Neural cell (in vitro differentiated cells): ENCODE measurements around the gene RFC2. TPM values are rescaled to one million over a fixed set of nuclear protein-coding genes. Genes with fewer than 3 reads are reported as not detected.

Experiments
- H2AFZ ChIP-seq: fragments of 200-600, 300-800 bp; sonication (generic), shearing (Covaris generic); 2 replicates; pipeline ENCODE4 v1.6.0; 2014; ENCODE audit warnings: low read depth, mild to moderate bottlenecking, antibody characterized with exemption, low read length, moderate library complexity
- H3F3A ChIP-seq: fragments of 200-600 bp; shearing (Covaris generic); 2 replicates; pipeline ENCODE4 v1.6.1; 2016; ENCODE audit warnings: mild to moderate bottlenecking, moderate library complexity, mixed read lengths, antibody characterized with exemption, low read length; ENCODE audit not compliant: insufficient read depth, poor library complexity, severe bottlenecking
- H3K27ac ChIP-seq: fragments of 200-600, 300-800 bp; sonication (generic), shearing (Covaris generic); 2 replicates; pipeline ENCODE4 v1.5.1; 2014; ENCODE audit warnings: mild to moderate bottlenecking, low read length, moderate library complexity
- H3K27me3 ChIP-seq: fragments of 300-800, 200-600 bp; sonication (generic), shearing (Covaris generic); 2 replicates; pipeline ENCODE4 v1.6.0; 2014; ENCODE audit warnings: mild to moderate bottlenecking, low read depth, low read length, moderate library complexity; ENCODE audit not compliant: insufficient read depth
- H3K36me3 ChIP-seq: fragments of 300-800, 200-600 bp; sonication (generic), shearing (Covaris generic); 2 replicates; pipeline ENCODE4 v1.5.1; 2014; ENCODE audit warnings: mild to moderate bottlenecking, antibody characterized with exemption, low read length, moderate library complexity; ENCODE audit not compliant: insufficient read depth
- H3K4me2 ChIP-seq: fragments of 300-800, 200-600 bp; sonication (generic), shearing (Covaris generic); 2 replicates; pipeline ENCODE4 v1.6.0; 2014; ENCODE audit warnings: mild to moderate bottlenecking, low read length
- H3K4me3 ChIP-seq: fragments of 300-800, 200-600 bp; sonication (generic), shearing (Covaris generic); 2 replicates; pipeline ENCODE4 v1.5.1; 2014; ENCODE audit warnings: mild to moderate bottlenecking, low read length, moderate library complexity
- H3K79me2 ChIP-seq: fragments of 200-600 bp; shearing (Covaris generic); replicated peaks from 2 replicates; pipeline ENCODE4 v1.6.0; 2014; ENCODE audit warnings: mild to moderate bottlenecking, low read length, moderate library complexity; ENCODE audit not compliant: insufficient read depth
- H3K9ac ChIP-seq: fragments of 300-800, 200-600 bp; sonication (generic), shearing (Covaris generic); 2 replicates; pipeline ENCODE4 v1.6.1; 2016; ENCODE audit warnings: mild to moderate bottlenecking, low read length, mixed read lengths
- H3K9me2 ChIP-seq: fragments of 200-600 bp; shearing (Covaris generic); 2 replicates; pipeline ENCODE4 v1.6.1; 2016; ENCODE audit warnings: mild to moderate bottlenecking, low read length, mixed read lengths; ENCODE audit not compliant: insufficient read depth
- H3K9me3 ChIP-seq: fragments of 200-600, 300-800 bp; sonication (generic), shearing (Covaris generic); 2 replicates; pipeline ENCODE4 v1.6.1; 2016; ENCODE audit warnings: mild to moderate bottlenecking, mixed run types, low read length, moderate library complexity, mixed read lengths
- H4K20me1 ChIP-seq: fragments of 200-600 bp; shearing (Covaris generic); 2 replicates; pipeline ENCODE4 v1.6.1; 2016; ENCODE audit warnings: mild to moderate bottlenecking, mixed run types; ENCODE audit not compliant: insufficient read depth
- CTCF ChIP-seq: fragments of 450-650 bp; IDR thresholded peaks from 2 replicates; pipeline ENCODE4 v1.5.1; 2014; ENCODE audit warnings: antibody characterized with exemption, mild to moderate bottlenecking, moderate library complexity; ENCODE audit not compliant: poor library complexity, severe bottlenecking
- EP300 ChIP-seq: fragments of 450-650 bp; conservative IDR thresholded peaks from 2 replicates; pipeline ENCODE4 v1.6.1; 2014; ENCODE audit warnings: antibody characterized with exemption, mild to moderate bottlenecking, moderate library complexity; ENCODE audit not compliant: poor library complexity, severe bottlenecking
- EZH2 ChIP-seq: fragments of 200-600, 300-800 bp; shearing (Covaris generic), sonication (generic); IDR thresholded peaks from 2 replicates; pipeline ENCODE4 v1.6.1; 2014; ENCODE audit warnings: antibody characterized with exemption, low read length, borderline replicate concordance, mild to moderate bottlenecking; ENCODE audit not compliant: insufficient read depth, poor library complexity, severe bottlenecking
- MXI1 ChIP-seq: fragments of 450-650 bp; conservative IDR thresholded peaks from 2 replicates; pipeline ENCODE4 v1.6.1; 2014; ENCODE audit warnings: antibody characterized with exemption, mild to moderate bottlenecking; ENCODE audit not compliant: poor library complexity, severe bottlenecking
- POLR2AphosphoS5 ChIP-seq: IDR thresholded peaks from 2 replicates; pipeline ENCODE4 v1.6.1; 2012
- RAD21 ChIP-seq: fragments of 450-650 bp; conservative IDR thresholded peaks from 2 replicates; pipeline ENCODE4 v1.6.1; 2014; ENCODE audit warnings: antibody characterized with exemption, mild to moderate bottlenecking, moderate library complexity
- REST ChIP-seq: IDR thresholded peaks from 2 replicates; pipeline ENCODE4 v1.6.1; 2012; ENCODE audit warnings: borderline replicate concordance
- SMC3 ChIP-seq: fragments of 450-650 bp; conservative IDR thresholded peaks from 2 replicates; pipeline ENCODE4 v1.6.1; 2014; ENCODE audit warnings: antibody characterized with exemption, mild to moderate bottlenecking, moderate library complexity; ENCODE audit not compliant: poor library complexity
- TAF1 ChIP-seq: IDR thresholded peaks from 2 replicates; pipeline ENCODE4 v1.6.1; 2012; ENCODE audit warnings: low read depth
- polyA plus RNA-seq: library from polyadenylated mRNA; depleted of rRNA; stranded (reverse); fragments of >200 nt; gene quantifications from 2 replicates; pipeline ENCODE4 v1.2.3, GENCODE V29; 2014
- small RNA-seq, 3 experiments: library from RNA; depleted of rRNA; stranded (forward); fragments of <200 nt; gene quantifications; one replicate each; pipeline ENCODE3, GENCODE V24; 2012

Gene RFC2
- polyA plus RNA-seq, 1 donor from 2014 or later = 20.9 TPM

GRCh38 chr7:74181821-74182220 lies 72.4 kb downstream of the RFC2 start:
- Histone ChIP-seq H3K9me3 (no peaks in the 10 kb centered on the region), H3K4me3 (no peak overlapping the region), H3K79me2 (peaks cover 99% of the 10 kb centered on the region), H3K27ac (no peak overlapping the region), H3K27me3 (no peaks in the 10 kb centered on the region), H3K4me2 (no peak overlapping the region), H3K36me3 (peaks cover 10% of the 10 kb centered on the region), H2AFZ (no peak overlapping the region), H3K9ac (no peak overlapping the region), H3K9me2 (no peaks in the 10 kb centered on the region), H3F3A (no peaks in the 10 kb centered on the region), H4K20me1 (peaks cover 19% of the 10 kb centered on the region)
- TF ChIP-seq REST (no peak), CTCF (no peak), POLR2AphosphoS5 (no peak), TAF1 (no peak), EP300 (no peak), EZH2 (no peak), MXI1 (no peak), RAD21 (no peak), SMC3 (no peak)

Small RNA genes within 50 kb of the gene (small RNA-seq; reads per million reads assigned to genes)
- 237 to 378 (median 352) reads per million in 3 experiments for gene MIR590

Other genes with a start within 250 kb of the RFC2 start
- 0.16 TPM in 1 of 2 replicates, not detected in the other for gene ELN, start 226.2 kb downstream of the RFC2 start, polyA plus RNA-seq
- gene LIMK1, start 170.6 kb downstream of the RFC2 start, polyA plus RNA-seq = 21.1 and 23.5 TPM in 2 replicates
- gene EIF4H, start 80.0 kb downstream of the RFC2 start, polyA plus RNA-seq = 170 and 180 TPM in 2 replicates
- gene LAT2, start 44.4 kb downstream of the RFC2 start, polyA plus RNA-seq = 2.6 and 3.7 TPM in 2 replicates
- gene CLIP2, start 35.0 kb upstream of the RFC2 start, polyA plus RNA-seq = 25.7 and 38.9 TPM in 2 replicates
- 26.7 and 31.9 TPM in 2 replicates for gene GTF2IRD1, start 199.5 kb upstream of the RFC2 start, polyA plus RNA-seq